Bronchial epithelial cell (primary cell): ENCODE data around the gene CPS1. TPM values are rescaled to one million over a fixed set of nuclear protein-coding genes. Genes with fewer than 3 reads are reported as not detected.

Experiments used
- DNase-seq: peaks from one replicate; pipeline ENCODE4 v3.0.0-alpha.2; 2010; ENCODE audit warnings: low read depth
- FAIRE-seq: peaks from 2 replicates; lab custom pipeline; 2011; peaks lifted over from hg19 to GRCh38; lab: Jason Lieb, UNC
- H3K27me3 ChIP-seq: 2 replicates; pipeline ENCODE4 v1.5.1; 2011; ENCODE audit warnings: low read length; ENCODE audit not compliant: control insufficient read depth, insufficient read depth
- H3K36me3 ChIP-seq: 2 replicates; pipeline ENCODE4 v1.5.1; 2011; ENCODE audit warnings: low read length; ENCODE audit not compliant: control insufficient read depth, insufficient read depth
- H3K4me3 ChIP-seq: 2 replicates; pipeline ENCODE4 v1.5.1; 2011; ENCODE audit warnings: mild to moderate bottlenecking, low read depth, low read length, control low read depth
- CTCF ChIP-seq: IDR thresholded peaks from 2 replicates; pipeline ENCODE4 v1.5.1; 2011; ENCODE audit warnings: mild to moderate bottlenecking, moderate library complexity, low read length, control low read depth, inconsistent platforms; ENCODE audit not compliant: insufficient read depth, severe bottlenecking
- total RNA-seq: library from RNA; depleted of rRNA; stranded (reverse); fragments of >200 nt; gene quantifications from 2 replicates; pipeline ENCODE4 v1.2.1, GENCODE V29; 2014

CPS1 gene
- total RNA-seq, 1 donor from 2014 or later: 12.6 TPM

DNA sequence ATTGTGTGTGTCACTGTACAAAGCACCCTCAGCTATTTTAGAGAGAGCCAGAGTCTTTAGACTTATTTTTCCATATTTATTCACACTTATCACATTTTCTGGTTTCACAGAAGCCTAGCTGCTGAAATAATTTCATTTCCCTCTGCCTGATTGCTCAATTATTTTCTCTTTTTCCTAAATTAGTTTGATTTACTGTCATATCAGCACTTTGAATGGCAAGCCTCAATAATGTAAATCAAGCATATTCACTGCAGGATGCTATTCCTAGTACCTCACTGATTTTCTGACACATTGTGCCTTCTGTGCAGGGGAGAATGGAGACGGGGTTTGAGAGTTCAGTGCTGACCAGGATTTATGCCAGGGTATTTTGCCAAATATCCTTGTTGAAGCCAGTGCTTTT is 48.3 kb downstream of the CPS1 start:
- no peak for FAIRE-seq
- Histone ChIP-seq H3K4me3 (no peak overlapping the region), H3K27me3 (no peaks in the 10 kb centered on the region), H3K36me3 (no peaks in the 10 kb centered on the region)
- no peak for TF ChIP-seq CTCF
- no peak for DNase-seq

GRCh38 chr2:210606001-210606400 is 49.6 kb downstream of the CPS1 start:
- H3K4me3 ChIP-seq: no peak overlapping the region
- FAIRE-seq: no peak

DNA sequence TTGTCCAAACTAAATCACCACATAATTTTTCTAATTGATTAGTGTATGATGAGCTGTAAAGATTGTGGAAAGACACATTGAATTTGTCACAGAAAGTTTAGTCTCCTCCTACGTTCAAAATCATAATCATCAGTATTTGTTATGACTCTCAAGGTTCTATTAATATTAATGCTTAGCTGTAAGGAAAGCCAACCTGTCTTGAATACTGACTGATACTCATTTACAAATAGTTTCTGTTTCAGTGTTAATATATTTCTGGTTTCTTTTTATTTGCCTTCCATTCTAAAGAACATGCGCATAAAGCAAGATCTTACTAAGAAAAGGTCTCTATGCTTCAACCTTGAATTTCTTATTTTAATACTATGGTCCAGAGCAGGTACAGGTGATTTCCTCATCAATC is 55.1 kb downstream of the CPS1 start:
- DNase-seq: no peak
- H3K4me3 ChIP-seq: no peak overlapping the region
- no peaks in the 10 kb centered on the region for H3K36me3 ChIP-seq
- FAIRE-seq: no peak
- H3K27me3 ChIP-seq: no peaks in the 10 kb centered on the region
- TF ChIP-seq CTCF: no peak

More at GRCh38 chr2:210606001-210606400, 49.6 kb downstream of the CPS1 start:
- DNase-seq: no peak
- Histone ChIP-seq H3K27me3 (no peaks in the 10 kb centered on the region), H3K36me3 (no peaks in the 10 kb centered on the region)
- TF ChIP-seq CTCF: no peak

DNA sequence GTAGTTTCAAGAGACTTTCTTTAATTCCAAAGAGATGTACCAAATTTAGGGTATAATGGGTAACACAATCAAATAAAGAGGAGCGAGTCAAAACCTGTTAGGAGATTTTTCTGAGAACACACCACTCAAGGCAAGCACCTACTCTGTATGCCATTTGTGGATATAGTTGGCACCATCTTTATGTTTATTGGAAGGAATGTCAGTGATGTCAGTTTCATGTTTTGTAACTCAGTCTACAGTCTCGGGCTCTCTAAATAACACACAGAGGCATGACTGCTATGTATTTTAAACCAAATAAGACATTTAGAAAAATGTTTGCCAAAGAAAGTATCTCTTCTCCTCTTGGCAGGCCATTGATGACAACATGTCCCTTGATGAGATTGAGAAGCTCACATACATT is 59.7 kb downstream of the CPS1 start:
- no peaks in the 10 kb centered on the region for H3K36me3 ChIP-seq
- no peaks in the 10 kb centered on the region for H3K27me3 ChIP-seq
- TF ChIP-seq CTCF: no peak
- no peak for FAIRE-seq
- no peak overlapping the region for H3K4me3 ChIP-seq
- DNase-seq: peak; percentile 12

DNA sequence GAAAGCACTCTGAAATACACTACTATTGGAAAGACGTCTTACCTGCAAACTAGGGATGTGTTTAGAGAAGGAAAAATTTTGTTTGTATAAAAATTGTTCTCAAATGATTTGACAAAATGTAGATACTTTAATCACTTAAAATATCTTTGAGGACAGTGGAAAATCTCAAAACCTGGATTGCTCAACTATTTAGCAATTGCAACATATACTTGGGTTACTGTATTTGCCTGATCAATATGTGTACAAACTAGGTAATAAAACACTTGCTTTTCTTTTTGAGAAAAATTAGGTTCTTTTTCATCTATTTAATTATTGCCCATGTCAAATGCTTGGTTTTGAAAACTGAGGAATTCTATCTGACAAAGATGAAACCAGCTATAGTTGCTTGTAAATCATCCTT is 60.9 kb downstream of the CPS1 start:
- FAIRE-seq (no peak), DNase-seq (no peak)
- Histone ChIP-seq H3K4me3 (no peak overlapping the region), H3K36me3 (no peaks in the 10 kb centered on the region), H3K27me3 (no peaks in the 10 kb centered on the region)
- TF ChIP-seq CTCF: no peak

GRCh38 chr2:210617732-210618330 is 61.4 kb downstream of the CPS1 start:
- no peak for FAIRE-seq
- DNase-seq: peak; percentile 40
- TF ChIP-seq CTCF: peak; percentile 54
- Histone ChIP-seq H3K27me3 (no peaks in the 10 kb centered on the region), H3K4me3 (no peak overlapping the region), H3K36me3 (no peaks in the 10 kb centered on the region)
